ENCODE data around the gene FRY. TPM values are rescaled to one million over a fixed set of nuclear protein-coding genes. Genes with fewer than 3 reads are reported as not detected.

FRY gene
- total RNA-seq, 1 experiment from 2014 or later: 4.7 TPM

DNA sequence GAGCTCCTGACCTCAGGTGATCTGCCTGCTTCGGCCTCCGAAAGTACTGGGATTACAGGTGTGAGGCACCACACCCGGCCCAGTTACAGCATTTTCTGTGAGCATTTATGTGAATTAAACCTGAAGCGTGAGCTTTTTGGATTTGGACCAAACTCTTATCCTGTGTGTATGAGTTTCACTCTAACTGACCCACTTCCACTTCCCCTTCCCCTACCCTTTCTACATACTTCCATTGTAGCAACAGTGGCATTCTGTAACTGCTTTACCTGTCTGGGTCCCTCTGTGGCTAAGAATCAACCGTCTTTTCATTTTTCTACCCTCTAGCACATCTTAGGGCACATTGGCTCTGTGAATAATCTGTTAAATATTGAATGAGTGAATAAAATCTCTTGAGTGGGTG lies 16.2 kb downstream of the FRY start:
- Histone ChIP-seq H2AFZ (no peak overlapping the region), H3K36me3 (ENCODE audit: low read depth) (no peaks in the 10 kb centered on the region), H4K20me1 (ENCODE audit: insufficient read depth) (no peaks in the 10 kb centered on the region), H3K4me3 (no peak overlapping the region), H3K9me3 (ENCODE audit: insufficient read depth, low read depth) (no peaks in the 10 kb centered on the region), H3K27ac (no peak overlapping the region), H3K4me1 (replicated peaks; ENCODE audit: insufficient read depth) (peaks cover 15% of the 10 kb centered on the region), H3K27me3 (ENCODE audit: insufficient read depth, low read depth) (no peaks in the 10 kb centered on the region), H3K79me2 (ENCODE audit: low read depth) (no peaks in the 10 kb centered on the region), H3K4me2 (no peak overlapping the region), H3F3A (ENCODE audit: insufficient read depth, low read depth) (no peaks in the 10 kb centered on the region; the same call in 1 of the 2 replicates), H3K9me2 (ENCODE audit: insufficient read depth) (no peaks in the 10 kb centered on the region; the same call in 1 of the 2 replicates)
- POLR2A ChIA-PET (ENCODE audit: unreplicated experiment): no interaction called here
- BruUV-seq (replicated peaks): no TSS peak
- no peak for DNase-seq
- no peak for TF ChIP-seq EZH2 (IDR thresholded peaks at IDR 0.05; ENCODE audit: low read depth)
- TF ChIP-seq, protein P1, sequence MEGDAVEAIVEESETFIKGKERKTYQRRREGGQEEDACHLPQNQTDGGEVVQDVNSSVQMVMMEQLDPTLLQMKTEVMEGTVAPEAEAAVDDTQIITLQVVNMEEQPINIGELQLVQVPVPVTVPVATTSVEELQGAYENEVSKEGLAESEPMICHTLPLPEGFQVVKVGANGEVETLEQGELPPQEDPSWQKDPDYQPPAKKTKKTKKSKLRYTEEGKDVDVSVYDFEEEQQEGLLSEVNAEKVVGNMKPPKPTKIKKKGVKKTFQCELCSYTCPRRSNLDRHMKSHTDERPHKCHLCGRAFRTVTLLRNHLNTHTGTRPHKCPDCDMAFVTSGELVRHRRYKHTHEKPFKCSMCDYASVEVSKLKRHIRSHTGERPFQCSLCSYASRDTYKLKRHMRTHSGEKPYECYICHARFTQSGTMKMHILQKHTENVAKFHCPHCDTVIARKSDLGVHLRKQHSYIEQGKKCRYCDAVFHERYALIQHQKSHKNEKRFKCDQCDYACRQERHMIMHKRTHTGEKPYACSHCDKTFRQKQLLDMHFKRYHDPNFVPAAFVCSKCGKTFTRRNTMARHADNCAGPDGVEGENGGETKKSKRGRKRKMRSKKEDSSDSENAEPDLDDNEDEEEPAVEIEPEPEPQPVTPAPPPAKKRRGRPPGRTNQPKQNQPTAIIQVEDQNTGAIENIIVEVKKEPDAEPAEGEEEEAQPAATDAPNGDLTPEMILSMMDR (conservative IDR thresholded peaks at IDR 0.05): no peak
- CTCF ChIA-PET: no interaction called here
- intact Hi-C loops (cut with micrococcal nuclease; ENCODE audit: unreplicated experiment): no loop called here

- Histone ChIP-seq H3K27ac (peak overlapping the region; percentile 18; the same call in 1 of the 2 replicates), H3F3A (ENCODE audit: insufficient read depth, low read depth) (no peaks in the 10 kb centered on the region; the same call in 1 of the 2 replicates), H3K4me3 (no peak overlapping the region), H3K9me2 (ENCODE audit: insufficient read depth) (no peaks in the 10 kb centered on the region; the same call in 1 of the 2 replicates), H4K20me1 (ENCODE audit: insufficient read depth) (no peaks in the 10 kb centered on the region), H3K4me2 (peak overlapping the region; percentile 3; the same call in 1 of the 2 replicates), H3K9me3 (ENCODE audit: insufficient read depth, low read depth) (no peaks in the 10 kb centered on the region), H3K27me3 (ENCODE audit: insufficient read depth, low read depth) (no peaks in the 10 kb centered on the region), H3K4me1 (replicated peaks; ENCODE audit: insufficient read depth) (peaks cover 15% of the 10 kb centered on the region), H2AFZ (no peak overlapping the region; the same call in 1 of the 2 replicates), H3K36me3 (ENCODE audit: low read depth) (no peaks in the 10 kb centered on the region), H3K79me2 (ENCODE audit: low read depth) (no peaks in the 10 kb centered on the region)
- TF ChIP-seq, protein P1 (conservative IDR thresholded peaks at IDR 0.05): no peak
- TF ChIP-seq EZH2 (IDR thresholded peaks at IDR 0.05; ENCODE audit: low read depth): no peak
- intact Hi-C loops (cut with micrococcal nuclease; ENCODE audit: unreplicated experiment): no loop called here
- DNase-seq: peak in 1 of 2 experiments; percentile 69
- BruUV-seq (replicated peaks): no TSS peak
- ChIA-PET POLR2A (ENCODE audit: unreplicated experiment) (no interaction called here), CTCF (no interaction called here)
These were observed 17.2 kb downstream of the FRY start for GRCh38 chr13:32048816-32049215.

DNA sequence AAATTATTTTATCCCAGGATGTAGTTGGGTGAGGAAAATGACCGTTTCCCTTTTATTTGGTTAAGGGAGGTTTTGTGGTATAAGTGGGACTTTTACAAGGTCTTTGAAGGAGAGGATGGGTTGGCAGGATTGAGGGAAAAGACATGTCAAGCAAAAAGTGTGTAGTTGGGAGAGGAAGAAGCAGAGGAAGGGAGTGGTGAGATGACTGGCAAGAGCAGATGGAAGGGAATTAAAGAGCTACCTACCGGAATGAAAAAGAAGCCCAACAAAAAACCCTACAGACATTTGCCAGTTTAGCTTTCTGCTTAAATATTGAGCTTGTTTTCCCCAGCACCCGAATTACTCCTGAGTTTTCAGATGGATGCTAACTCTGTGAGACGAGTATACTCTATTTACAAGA lies 19.6 kb downstream of the FRY start:
- intact Hi-C loops (cut with micrococcal nuclease; ENCODE audit: unreplicated experiment): no loop called here
- no peak for TF ChIP-seq EZH2 (IDR thresholded peaks at IDR 0.05; ENCODE audit: low read depth)
- TF ChIP-seq, protein P1 (conservative IDR thresholded peaks at IDR 0.05): no peak
- no peaks in the 10 kb centered on the region for H3K79me2 ChIP-seq (ENCODE audit: low read depth)
- no peaks in the 10 kb centered on the region; the same call in 1 of the 2 replicates for H3F3A ChIP-seq (ENCODE audit: insufficient read depth, low read depth)
- DNase-seq: no peak
- H3K9me3 ChIP-seq (ENCODE audit: insufficient read depth, low read depth): no peaks in the 10 kb centered on the region
- H3K36me3 ChIP-seq (ENCODE audit: low read depth): no peaks in the 10 kb centered on the region
- BruUV-seq (replicated peaks): no TSS peak
- CTCF ChIA-PET: no interaction called here
- H3K4me3 ChIP-seq: no peak overlapping the region
- H2AFZ ChIP-seq: no peak overlapping the region
- H3K4me2 ChIP-seq: no peak overlapping the region
- no peaks in the 10 kb centered on the region; the same call in 1 of the 2 replicates for H3K9me2 ChIP-seq (ENCODE audit: insufficient read depth)
- H3K27me3 ChIP-seq (ENCODE audit: insufficient read depth, low read depth): no peaks in the 10 kb centered on the region
- POLR2A ChIA-PET (ENCODE audit: unreplicated experiment): interaction anchor here (0.6 kb wide), 2 partner anchors 49 to 71 kb away, joined by 3 to 7 read pairs; no protein-coding TSS in a partner anchor
- H3K4me1 ChIP-seq (replicated peaks; ENCODE audit: insufficient read depth): peaks cover 18% of the 10 kb centered on the region
- no peak overlapping the region for H3K27ac ChIP-seq
- H4K20me1 ChIP-seq (ENCODE audit: insufficient read depth): no peaks in the 10 kb centered on the region

Data from PC-9 (cell line).